Measurements from ENCODE around the gene MYT1. TPM values are rescaled to one million over a fixed set of nuclear protein-coding genes. Genes with fewer than 3 reads are reported as not detected.

The MYT1 gene
- total RNA-seq, 3 donors from 2014 or later (not counting 1 experiment from before 2014, with no cell fraction given), result not detected

- Mint-ChIP-seq H3K9me3 (no peaks in the 10 kb centered on the region), H3K27me3 (ENCODE audit: low read depth in 2 of 2) (peaks cover 0 to 9% of the 10 kb centered on the region in 2 donors), H3K27ac (no peak overlapping the region), H3K4me3 (no peak overlapping the region), H3K4me1 (no peaks in the 10 kb centered on the region), H3K36me3 (no peaks in the 10 kb centered on the region)
- ATAC-seq (no peak), DNase-seq (no peak)
- no peak for TF ChIP-seq CTCF (IDR thresholded peaks at IDR 0.05)
- H3K9me3 ChIP-seq (ENCODE audit: control insufficient read depth, insufficient read depth, low read length), result no peaks in the 10 kb centered on the region
- H3K4me3 ChIP-seq (ENCODE audit: low read length), result no peak overlapping the region
- H3K4me1 ChIP-seq (ENCODE audit: control insufficient read depth, insufficient read depth, low read length), result no peaks in the 10 kb centered on the region
- WGBS (ENCODE audit: insufficient coverage), result 87% methylated on average over 22 of the region's 22 CpGs
- H3K27ac ChIP-seq (ENCODE audit: low read length), result no peak overlapping the region
- no peaks in the 10 kb centered on the region for H3K36me3 ChIP-seq (ENCODE audit: control insufficient read depth, insufficient read depth, low read length)
- intact Hi-C loops (cut with micrococcal nuclease), result no loop called here
- H3K27me3 ChIP-seq (ENCODE audit: control insufficient read depth, insufficient read depth, low read length), result peaks cover 6% of the 10 kb centered on the region
Observed at GRCh38 chr20:64155258-64156135, 8.8 kb upstream of the MYT1 start.

- peaks cover 13% of the 10 kb centered on the region for H3K27me3 ChIP-seq (ENCODE audit: control insufficient read depth, insufficient read depth, low read length)
- H3K4me3 ChIP-seq (ENCODE audit: low read length), result no peak overlapping the region
- Mint-ChIP-seq H3K36me3 (no peaks in the 10 kb centered on the region), H3K4me1 (no peaks in the 10 kb centered on the region), H3K27ac (no peak overlapping the region), H3K9me3 (no peaks in the 10 kb centered on the region), H3K4me3 (no peak overlapping the region), H3K27me3 (ENCODE audit: low read depth in 2 of 2) (peaks cover 4 to 9% of the 10 kb centered on the region in 2 donors)
- DNase-seq (no peak), ATAC-seq (no peak)
- intact Hi-C loops (cut with micrococcal nuclease), result no loop called here
- no peaks in the 10 kb centered on the region for H3K4me1 ChIP-seq (ENCODE audit: control insufficient read depth, insufficient read depth, low read length)
- 76% methylated on average over 9 of the region's 9 CpGs for WGBS (ENCODE audit: insufficient coverage)
- H3K36me3 ChIP-seq (ENCODE audit: control insufficient read depth, insufficient read depth, low read length), result no peaks in the 10 kb centered on the region
- H3K9me3 ChIP-seq (ENCODE audit: control insufficient read depth, insufficient read depth, low read length), result no peaks in the 10 kb centered on the region
- no peak overlapping the region for H3K27ac ChIP-seq (ENCODE audit: low read length)
- TF ChIP-seq CTCF (IDR thresholded peaks at IDR 0.05), result no peak
Observed at GRCh38 chr20:64156136-64156885, 7.9 kb upstream of the MYT1 start.

- Mint-ChIP-seq H3K36me3 (no peaks in the 10 kb centered on the region), H3K27me3 (ENCODE audit: low read depth in 2 of 2) (peaks cover 13 to 17% of the 10 kb centered on the region in 2 donors), H3K27ac (no peak overlapping the region), H3K4me3 (no peak overlapping the region), H3K9me3 (no peaks in the 10 kb centered on the region), H3K4me1 (no peaks in the 10 kb centered on the region)
- Histone ChIP-seq H3K36me3 (ENCODE audit: control insufficient read depth, insufficient read depth, low read length) (no peaks in the 10 kb centered on the region), H3K4me1 (ENCODE audit: control insufficient read depth, insufficient read depth, low read length) (no peaks in the 10 kb centered on the region), H3K27me3 (ENCODE audit: control insufficient read depth, insufficient read depth, low read length) (peaks cover 15% of the 10 kb centered on the region), H3K27ac (ENCODE audit: low read length) (no peak overlapping the region), H3K4me3 (ENCODE audit: low read length) (no peak overlapping the region), H3K9me3 (ENCODE audit: control insufficient read depth, insufficient read depth, low read length) (no peaks in the 10 kb centered on the region)
- ATAC-seq (no peak), DNase-seq (no peak)
- intact Hi-C loops (cut with micrococcal nuclease), result no loop called here
- no peak for TF ChIP-seq CTCF (IDR thresholded peaks at IDR 0.05)
- 89% methylated on average over 26 of the region's 27 CpGs for WGBS (ENCODE audit: insufficient coverage)
Observed at GRCh38 chr20:64156886-64157875, 7.1 kb upstream of the MYT1 start.
